GM12878 (cell line): ENCODE measurements around the gene CBFB. TPM values are rescaled to one million over a fixed set of nuclear protein-coding genes. Genes with fewer than 3 reads are reported as not detected.

Experiments
- ATAC-seq: fragments of 200-7000 bp; cut with Tn5 transposase; 3 replicates; pipeline ENCODE4 v1.9.1; 2020; ENCODE audit warnings: mild to moderate bottlenecking, moderate library complexity
- BruUV-seq: library from RNA; stranded (reverse); fragments of 400-500 nt; replicated peaks from 2 replicates; lab custom pipeline; 2021; lab: Mats Ljungman, UMichigan
- CTCF ChIA-PET: fragments of 300-600 bp; sonication (Branson Sonifier 250); formaldehyde crosslinking; extraction: SDS; loops from one replicate; lab custom pipeline; 2021; ENCODE audit warnings: inconsistent platforms; lab: Yijun Ruan, JAX
- POLR2A ChIA-PET: fragments of 350-600 bp; formaldehyde crosslinking; extraction: SDS; loops from one replicate; lab custom pipeline; 2021; ENCODE audit warnings: inconsistent platforms; lab: Charles Lee
- RAD21 ChIA-PET: fragments of 300-600 bp; sonication (Branson Sonifier 250); formaldehyde crosslinking; loops from one replicate; lab custom pipeline; 2023; ENCODE audit warnings: antibody characterized with exemption; ENCODE audit not compliant: unreplicated experiment; lab: Charles Lee
- SMC1A ChIA-PET: fragments of 300-600 bp; sonication (Branson Sonifier 250); formaldehyde crosslinking; loops from one replicate; lab custom pipeline; 2023; ENCODE audit not compliant: unreplicated experiment, uncharacterized antibody; lab: Charles Lee
- DNase-seq: peaks from one replicate; pipeline ENCODE4 v3.0.0-alpha.2; 2011; ENCODE audit warnings: low read depth, low spot score
- FAIRE-seq: peaks from 3 replicates; lab custom pipeline; 2011; peaks lifted over from hg19 to GRCh38; lab: Jason Lieb, UNC
- H2AFZ ChIP-seq: 2 replicates; pipeline ENCODE4 v1.6.0; 2011; ENCODE audit warnings: low read depth, low read length, control low read depth; ENCODE audit not compliant: control insufficient read depth
- H3K27ac ChIP-seq: 2 replicates; pipeline ENCODE4 v1.5.1; 2011; ENCODE audit warnings: control low read depth; ENCODE audit not compliant: control insufficient read depth, insufficient read depth
- H3K27me3 ChIP-seq, 2 experiments: replicated peaks in 1 of 2; 2 replicates each; pipeline versions ENCODE4 v1.6.0 to v1.6.1; 2011; ENCODE audit warnings: low read length in 1 of 2; ENCODE audit not compliant: control insufficient read depth in 2 of 2, insufficient read depth in 2 of 2
- H3K36me3 ChIP-seq, 2 experiments: 2 replicates each; pipeline ENCODE4 v1.5.1; 2011; ENCODE audit warnings: low read length in 1 of 2; ENCODE audit not compliant: control insufficient read depth in 2 of 2, insufficient read depth in 2 of 2
- H3K4me1 ChIP-seq: 2 replicates; pipeline ENCODE4 v1.6.1; 2011; ENCODE audit warnings: mild to moderate bottlenecking, low read length, moderate library complexity, mixed read lengths; ENCODE audit not compliant: control insufficient read depth, insufficient read depth
- H3K4me2 ChIP-seq: 2 replicates; pipeline ENCODE4 v1.6.0; 2011; ENCODE audit warnings: control low read depth; ENCODE audit not compliant: control insufficient read depth, insufficient read depth
- H3K4me3 ChIP-seq: fragments of 200-600 bp; sonication (generic); 2 replicates; pipeline ENCODE4 v1.5.1; 2016
- H3K79me2 ChIP-seq: 2 replicates; pipeline ENCODE4 v1.6.0; 2011; ENCODE audit warnings: low read length; ENCODE audit not compliant: control insufficient read depth, insufficient read depth
- H3K9ac ChIP-seq: 2 replicates; pipeline ENCODE4 v1.8.0; 2011; ENCODE audit warnings: low read length, control low read depth, mixed read lengths; ENCODE audit not compliant: control insufficient read depth, insufficient read depth
- H3K9me3 ChIP-seq: replicated peaks from 3 replicates; pipeline ENCODE4 v1.5.1; 2011; ENCODE audit warnings: mild to moderate bottlenecking, low read length; ENCODE audit not compliant: control insufficient read depth, insufficient read depth
- H4K20me1 ChIP-seq: 2 replicates; pipeline ENCODE4 v1.6.0; 2011; ENCODE audit not compliant: control insufficient read depth, insufficient read depth
- ATF7 ChIP-seq: fragments of 450-650 bp; IDR thresholded peaks from 2 replicates; pipeline ENCODE4 v1.6.1; 2016; ENCODE audit warnings: low read depth, mild to moderate bottlenecking
- DPF2 ChIP-seq: fragments of 450-650 bp; IDR thresholded peaks from 2 replicates; pipeline ENCODE4 v1.6.1; 2017; ENCODE audit warnings: mild to moderate bottlenecking
- EZH2 ChIP-seq: IDR thresholded peaks from 2 replicates; pipeline ENCODE4 v1.6.1; 2012; ENCODE audit warnings: low read depth, mild to moderate bottlenecking, control low read depth, inconsistent platforms, low read length, borderline replicate concordance; ENCODE audit not compliant: control insufficient read depth
- FOS ChIP-seq: IDR thresholded peaks from 3 replicates; pipeline ENCODE4 v1.6.1; 2011; ENCODE audit warnings: borderline replicate concordance; ENCODE audit not compliant: insufficient read length; ENCODE audit errors: extremely low read depth
- GATAD2B ChIP-seq: fragments of 450-650 bp; conservative IDR thresholded peaks from 2 replicates; pipeline ENCODE4 v1.6.1; 2017; ENCODE audit warnings: low read depth, mild to moderate bottlenecking, moderate library complexity
- JUNB ChIP-seq: IDR thresholded peaks from 2 replicates; pipeline ENCODE4 v1.6.1; 2016; ENCODE audit warnings: antibody characterized with exemption, mild to moderate bottlenecking
- LARP7 ChIP-seq: fragments of 450-650 bp; IDR thresholded peaks from 2 replicates; pipeline ENCODE4 v1.6.1; 2017; ENCODE audit warnings: mild to moderate bottlenecking
- NFXL1 ChIP-seq: fragments of 450-650 bp; IDR thresholded peaks from 2 replicates; pipeline ENCODE4 v1.6.1; 2017; ENCODE audit warnings: antibody characterized with exemption, mild to moderate bottlenecking, borderline replicate concordance
- NR2C1 ChIP-seq: fragments of 450-650 bp; IDR thresholded peaks from 2 replicates; pipeline ENCODE4 v1.6.1; 2017; ENCODE audit warnings: antibody characterized with exemption, mild to moderate bottlenecking, moderate library complexity
- RAD21 ChIP-seq: IDR thresholded peaks from 2 replicates; pipeline ENCODE4 v1.6.1; 2011; ENCODE audit warnings: mild to moderate bottlenecking, low read depth, low read length, moderate library complexity; ENCODE audit not compliant: insufficient read depth
- SMAD1 ChIP-seq: fragments of 450-650 bp; IDR thresholded peaks from 2 replicates; pipeline ENCODE4 v1.6.1; 2018; ENCODE audit warnings: mild to moderate bottlenecking, low read depth; ENCODE audit not compliant: partially characterized antibody
- SMARCA5 ChIP-seq: fragments of 450-650 bp; IDR thresholded peaks from 2 replicates; pipeline ENCODE4 v1.6.1; 2017; ENCODE audit warnings: mild to moderate bottlenecking
- SUZ12 ChIP-seq: fragments of 200-600 bp; sonication (generic); IDR thresholded peaks from one replicate; pipeline ENCODE4 v1.6.1; 2018; ENCODE audit warnings: antibody characterized with exemption, mild to moderate bottlenecking; ENCODE audit not compliant: unreplicated experiment
- TBL1XR1 ChIP-seq: IDR thresholded peaks from 2 replicates; pipeline ENCODE4 v1.6.1; 2012; ENCODE audit warnings: low read depth, low read length, improper control_type of control experiment
- TCF3 ChIP-seq: IDR thresholded peaks from 2 replicates; pipeline ENCODE4 v1.6.1; 2012; ENCODE audit warnings: low read depth, mild to moderate bottlenecking, low read length, borderline replicate concordance; ENCODE audit not compliant: insufficient read depth
- WRNIP1 ChIP-seq: IDR thresholded peaks from 2 replicates; pipeline ENCODE4 v1.6.1; 2011; ENCODE audit warnings: low read depth, low read length, improper control_type of control experiment, borderline replicate concordance
- ZBED1 ChIP-seq: IDR thresholded peaks from 2 replicates; pipeline ENCODE4 v1.6.1; 2016; ENCODE audit warnings: borderline replicate concordance
- ZNF274 ChIP-seq: IDR thresholded peaks from one replicate; pipeline ENCODE4 v1.8.0; 2011; ENCODE audit not compliant: insufficient read length, insufficient read depth
- ZNF622 ChIP-seq: fragments of 450-650 bp; IDR thresholded peaks from 2 replicates; pipeline ENCODE4 v1.6.1; 2017; ENCODE audit warnings: mild to moderate bottlenecking, inconsistent platforms
- WGBS: methylation state at CpG from one replicate; pipeline ENCODE4 v1.1.6; 2016; ENCODE audit warnings: low lambda C conversion rate; ENCODE audit not compliant: insufficient replicate concordance, insufficient coverage; ENCODE audit errors: missing lambda C conversion rate; 5-methylcytosine and 5-hydroxymethylcytosine counted together
- in situ Hi-C: fragments of 300-500 bp; cut with MboI; formaldehyde crosslinking; loops from 9 replicates; pipeline ENCODE4 v1.14.3; 2018; ENCODE audit warnings: mixed read lengths
- intact Hi-C: fragments of 100-400 bp; cut with micrococcal nuclease; formaldehyde crosslinking; loops from one replicate; pipeline ENCODE4 v1.14.2; 2022; ENCODE audit not compliant: unreplicated experiment
- polyA plus RNA-seq, 11 experiments: library from polyadenylated mRNA; depleted of rRNA in 4 of 11; unstranded in 6 of 11; stranded (reverse) in 5 of 11; fragments of >200 nt; fragmentation: Nextera tagmentation in 4 of 11; fragmentation: Illumina TruSeq in 1 of 11; extraction: Ambion mirVana in 4 of 11; extraction: Trizol in 1 of 11; gene quantifications; 1 replicate in 1 of 11; 2 replicates in 10 of 11; pipeline versions ENCODE4 v1.2.1 to v1.2.3, GENCODE V29; 2011 to 2016; ENCODE audit warnings: inconsistent platforms in 2 of 11, missing spikeins in 2 of 11, low read depth in 1 of 11
- total RNA-seq, 4 experiments: library from RNA; depleted of rRNA in 3 of 4; stranded (reverse); fragments of >200 nt in 3 of 4; fragmentation: Illumina TruSeq in 1 of 4; extraction: Trizol in 1 of 4; gene quantifications; 2 replicates each; pipeline versions ENCODE4 v1.2.1 to v1.2.3, GENCODE V29; 2013 to 2021
- TF ChIP-seq, protein P1 (sequence below): fragments of 450-650 bp; formaldehyde crosslinking; IDR thresholded peaks from 2 replicates; pipeline ENCODE4 v1.4.0; 2020; ENCODE audit warnings: mild to moderate bottlenecking, moderate library complexity
- TF ChIP-seq, protein P2 (sequence below): IDR thresholded peaks from 2 replicates; pipeline ENCODE4 v1.6.1; 2011; ENCODE audit warnings: borderline replicate concordance, low read depth, mild to moderate bottlenecking, moderate library complexity, low read length; ENCODE audit not compliant: insufficient read depth, poor library complexity, severe bottlenecking

Gene CBFB
- total and polyA plus RNA-seq, 10 of the 15 experiments (the other 5 are each of a cell fraction or from before 2014, with no cell fraction given), result 25.3 to 83.8 (median 65.7) TPM

DNA sequence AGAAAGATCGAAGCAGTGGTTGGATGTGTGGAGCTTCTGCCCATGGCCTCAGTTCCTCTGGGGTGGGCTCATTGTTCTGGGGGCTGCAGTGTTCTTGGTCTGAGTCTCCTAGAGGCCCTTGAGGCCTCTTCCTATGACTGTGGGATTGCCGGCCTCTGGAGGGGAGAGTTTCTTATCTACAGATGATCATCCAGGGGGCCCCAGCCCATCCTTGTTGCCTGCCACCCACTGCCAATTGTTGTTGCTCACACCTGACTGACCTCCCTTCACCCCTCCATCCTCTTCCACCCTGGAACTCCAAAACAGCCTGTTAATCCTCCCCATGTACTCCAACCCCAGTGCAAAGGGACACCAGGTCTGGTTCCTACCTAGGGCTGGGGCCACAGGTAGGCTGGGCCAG lies 116.0 kb downstream of the CBFB start (continued):
- no peak for TF ChIP-seq TBL1XR1
- TF ChIP-seq FOS, result no peak
- no peak for TF ChIP-seq ATF7
- TF ChIP-seq, protein P1, sequence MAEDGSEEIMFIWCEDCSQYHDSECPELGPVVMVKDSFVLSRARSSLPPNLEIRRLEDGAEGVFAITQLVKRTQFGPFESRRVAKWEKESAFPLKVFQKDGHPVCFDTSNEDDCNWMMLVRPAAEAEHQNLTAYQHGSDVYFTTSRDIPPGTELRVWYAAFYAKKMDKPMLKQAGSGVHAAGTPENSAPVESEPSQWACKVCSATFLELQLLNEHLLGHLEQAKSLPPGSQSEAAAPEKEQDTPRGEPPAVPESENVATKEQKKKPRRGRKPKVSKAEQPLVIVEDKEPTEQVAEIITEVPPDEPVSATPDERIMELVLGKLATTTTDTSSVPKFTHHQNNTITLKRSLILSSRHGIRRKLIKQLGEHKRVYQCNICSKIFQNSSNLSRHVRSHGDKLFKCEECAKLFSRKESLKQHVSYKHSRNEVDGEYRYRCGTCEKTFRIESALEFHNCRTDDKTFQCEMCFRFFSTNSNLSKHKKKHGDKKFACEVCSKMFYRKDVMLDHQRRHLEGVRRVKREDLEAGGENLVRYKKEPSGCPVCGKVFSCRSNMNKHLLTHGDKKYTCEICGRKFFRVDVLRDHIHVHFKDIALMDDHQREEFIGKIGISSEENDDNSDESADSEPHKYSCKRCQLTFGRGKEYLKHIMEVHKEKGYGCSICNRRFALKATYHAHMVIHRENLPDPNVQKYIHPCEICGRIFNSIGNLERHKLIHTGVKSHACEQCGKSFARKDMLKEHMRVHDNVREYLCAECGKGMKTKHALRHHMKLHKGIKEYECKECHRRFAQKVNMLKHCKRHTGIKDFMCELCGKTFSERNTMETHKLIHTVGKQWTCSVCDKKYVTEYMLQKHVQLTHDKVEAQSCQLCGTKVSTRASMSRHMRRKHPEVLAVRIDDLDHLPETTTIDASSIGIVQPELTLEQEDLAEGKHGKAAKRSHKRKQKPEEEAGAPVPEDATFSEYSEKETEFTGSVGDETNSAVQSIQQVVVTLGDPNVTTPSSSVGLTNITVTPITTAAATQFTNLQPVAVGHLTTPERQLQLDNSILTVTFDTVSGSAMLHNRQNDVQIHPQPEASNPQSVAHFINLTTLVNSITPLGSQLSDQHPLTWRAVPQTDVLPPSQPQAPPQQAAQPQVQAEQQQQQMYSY (CRISPR knock-in tag), result no peak
- TF ChIP-seq, all 136 proteins: peak for 0

DNA sequence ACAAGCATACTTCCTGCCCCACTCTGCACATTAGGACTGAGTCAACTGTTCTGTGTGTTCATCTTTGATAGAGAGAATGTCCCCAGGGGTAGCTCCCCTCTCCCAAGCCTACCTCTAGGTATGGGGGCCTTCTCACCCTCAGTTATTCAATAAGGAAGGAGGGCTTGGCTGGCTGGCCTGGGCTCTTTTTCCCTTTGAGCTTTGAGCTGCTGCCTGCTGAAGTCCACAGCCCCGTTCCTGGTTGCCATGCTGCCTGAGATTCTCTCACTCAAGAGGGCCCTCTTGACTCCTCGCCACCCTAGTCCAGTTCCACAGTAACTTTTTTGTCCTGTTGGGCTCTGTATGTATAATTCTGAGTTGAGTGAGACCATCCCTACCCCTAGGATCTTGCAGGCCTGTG lies 116.8 kb downstream of the CBFB start:
- DNase-seq, result no peak
- Histone ChIP-seq H4K20me1 (no peaks in the 10 kb centered on the region), H3K9me3 (no peaks in the 10 kb centered on the region), H3K36me3 (peaks cover 31 to 33% of the 10 kb centered on the region in 2 experiments; a peak in 3 of 4 replicates), H2AFZ (no peak overlapping the region), H3K9ac (no peak overlapping the region), H3K27ac (no peak overlapping the region), H3K27me3 (no peaks in the 10 kb centered on the region), H3K4me3 (no peak overlapping the region), H3K4me2 (no peak overlapping the region), H3K79me2 (no peaks in the 10 kb centered on the region), H3K4me1 (no peaks in the 10 kb centered on the region; the same call in 1 of the 2 replicates)
- ChIA-PET SMC1A (no interaction called here), CTCF (interaction anchor here (2.4 to 3.1 kb wide), 2 partner anchors 10 to 128 kb away, joined by 8 to 11 read pairs; no protein-coding TSS in a partner anchor), RAD21 (interaction anchor here (0.6 kb wide), 1 partner anchor 30 kb away, joined by 3 read pairs; no protein-coding TSS in a partner anchor), POLR2A (no interaction called here)
- no peak for ATAC-seq
- no TSS peak for BruUV-seq
- in situ Hi-C loops, result no loop called here
- no peak for FAIRE-seq
- intact Hi-C loops, result no loop called here
- WGBS, result 97% methylated on average over 2 of the region's 2 CpGs
- TF ChIP-seq SUZ12 (no peak), SMAD1 (no peak), RAD21 (no peak), NR2C1 (no peak), ATF7 (no peak), EZH2 (no peak), ZBED1 (no peak), ZNF274 (no peak), NFXL1 (no peak), WRNIP1 (no peak), ZNF622 (no peak), GATAD2B (no peak), LARP7 (no peak), TCF3 (no peak), DPF2 (no peak), SMARCA5 (no peak), JUNB (no peak)
- TF ChIP-seq, protein P2, sequence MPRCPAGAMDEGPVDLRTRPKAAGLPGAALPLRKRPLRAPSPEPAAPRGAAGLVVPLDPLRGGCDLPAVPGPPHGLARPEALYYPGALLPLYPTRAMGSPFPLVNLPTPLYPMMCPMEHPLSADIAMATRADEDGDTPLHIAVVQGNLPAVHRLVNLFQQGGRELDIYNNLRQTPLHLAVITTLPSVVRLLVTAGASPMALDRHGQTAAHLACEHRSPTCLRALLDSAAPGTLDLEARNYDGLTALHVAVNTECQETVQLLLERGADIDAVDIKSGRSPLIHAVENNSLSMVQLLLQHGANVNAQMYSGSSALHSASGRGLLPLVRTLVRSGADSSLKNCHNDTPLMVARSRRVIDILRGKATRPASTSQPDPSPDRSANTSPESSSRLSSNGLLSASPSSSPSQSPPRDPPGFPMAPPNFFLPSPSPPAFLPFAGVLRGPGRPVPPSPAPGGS, result no peak
